ENCODE results near the gene EP400.
"Not testable (repeated sequence)": the region's sequence is repeated elsewhere in the genome, so short reads cannot be mapped to it uniquely, and the experiment has no call there.

The EP400 gene

GRCh38 chr12:132099739-132100138 is 150.0 kb downstream of the EP400 start:
- no peak for DNase-seq

GRCh38 chr12:132100306-132101065 is 150.7 kb downstream of the EP400 start:
- DNase-seq, result no peak

GRCh38 chr12:132102297-132102696 is 152.6 kb downstream of the EP400 start:
- DNase-seq, result no peak

GRCh38 chr12:132103072-132103471 is 153.3 kb downstream of the EP400 start:
- DNase-seq, result not testable (repeated sequence)

- DNase-seq, result no peak
These were observed 154.0 kb downstream of the EP400 start for GRCh38 chr12:132103542-132104308.

- no peak for DNase-seq
These were observed 155.7 kb downstream of the EP400 start for GRCh38 chr12:132105467-132105866.

- DNase-seq, result no peak
These were observed 157.2 kb downstream of the EP400 start for GRCh38 chr12:132106921-132107320.

- no peak for DNase-seq
These were observed 158.6 kb downstream of the EP400 start for GRCh38 chr12:132108211-132108832.

- no peak for DNase-seq
These were observed 160.0 kb downstream of the EP400 start for GRCh38 chr12:132109741-132110140.

GRCh38 chr12:132110677-132111076 is 160.9 kb downstream of the EP400 start:
- no peak for DNase-seq

- no peak for DNase-seq
These were observed 162.0 kb downstream of the EP400 start for GRCh38 chr12:132111654-132112304.

- DNase-seq, result no peak
These were observed 164.9 kb downstream of the EP400 start for GRCh38 chr12:132114667-132115066.

- DNase-seq, result no peak
These were observed 165.8 kb downstream of the EP400 start for GRCh38 chr12:132115500-132115899.

GRCh38 chr12:132116709-132117557 is 167.2 kb downstream of the EP400 start:
- no peak for DNase-seq

- DNase-seq, result no peak
These were observed 167.8 kb downstream of the EP400 start for GRCh38 chr12:132117558-132117875.

GRCh38 chr12:132118876-132119275 is 169.1 kb downstream of the EP400 start:
- no peak for DNase-seq

- no peak for DNase-seq
These were observed 171.5 kb downstream of the EP400 start for GRCh38 chr12:132121283-132121682.

- no peak for DNase-seq
These were observed 174.4 kb downstream of the EP400 start for GRCh38 chr12:132123970-132124765.

- DNase-seq, result no peak
These were observed 175.2 kb downstream of the EP400 start for GRCh38 chr12:132124766-132125425.

- DNase-seq, result no peak
These were observed 176.0 kb downstream of the EP400 start for GRCh38 chr12:132125736-132126135.

GRCh38 chr12:132127041-132127440 is 177.3 kb downstream of the EP400 start:
- DNase-seq, result no peak
